Endothelial cell (in vitro differentiated cells): ENCODE results near the gene MPP2. TPM values are rescaled to one million over a fixed set of nuclear protein-coding genes. Genes with fewer than 3 reads are reported as not detected.
A peak's percentile ranks its signal among the peaks of the same experiment; 100 is the strongest.
"Not testable (repeated sequence)": the region's sequence is repeated elsewhere in the genome, so short reads cannot be mapped to it uniquely, and the experiment has no call there.

Source experiments
- DNase-seq: peaks from one replicate; pipeline ENCODE4 v3.0.0; 2021; ENCODE audit warnings: low spot score
- H3K27ac Mint-ChIP-seq: one replicate; pipeline ENCODE4 v1.8.0; 2021; ENCODE audit warnings: mixed read lengths, inconsistent platforms; ENCODE audit not compliant: unreplicated experiment
- H3K27me3 Mint-ChIP-seq: one replicate; pipeline ENCODE4 v1.8.0; 2021; ENCODE audit warnings: mild to moderate bottlenecking, moderate library complexity, mixed read lengths, inconsistent platforms; ENCODE audit not compliant: unreplicated experiment
- H3K36me3 Mint-ChIP-seq: one replicate; pipeline ENCODE4 v1.8.0; 2021; ENCODE audit warnings: mild to moderate bottlenecking, low read depth, mixed read lengths, inconsistent platforms; ENCODE audit not compliant: unreplicated experiment
- H3K4me1 Mint-ChIP-seq: one replicate; pipeline ENCODE4 v1.8.0; 2021; ENCODE audit warnings: mild to moderate bottlenecking, mixed read lengths, inconsistent platforms; ENCODE audit not compliant: unreplicated experiment
- H3K4me3 Mint-ChIP-seq: one replicate; pipeline ENCODE4 v1.8.0; 2021; ENCODE audit warnings: mild to moderate bottlenecking, mixed read lengths, inconsistent platforms; ENCODE audit not compliant: unreplicated experiment
- H3K9me3 Mint-ChIP-seq: one replicate; pipeline ENCODE4 v1.8.0; 2021; ENCODE audit warnings: mixed read lengths, inconsistent platforms; ENCODE audit not compliant: unreplicated experiment
- CTCF ChIP-seq: fragments of 200-600 bp; sonication (generic); IDR thresholded peaks from one replicate; pipeline ENCODE4 v1.5.0; 2021; ENCODE audit warnings: antibody characterized with exemption; ENCODE audit not compliant: unreplicated experiment
- total RNA-seq: library from RNA; stranded (reverse); fragmentation: NEBNext Ultra II Directional; extraction: Animal tissue kit (Norgen Biotek cat#: 25700); gene quantifications from one replicate; pipeline ENCODE4 v1.2.1, GENCODE V29; 2021; ENCODE audit not compliant: unreplicated experiment

MPP2 gene
- total RNA-seq, 1 donor from 2014 or later: 8.4 TPM

- no peak within 1 kb of the TSS for H3K27ac Mint-ChIP-seq
- H3K9me3 Mint-ChIP-seq: no peaks in the 10 kb centered on the region
- no peaks in the 10 kb centered on the region for H3K36me3 Mint-ChIP-seq
- DNase-seq: no peak
- peaks cover 8% of the 10 kb centered on the region for H3K4me1 Mint-ChIP-seq
- TF ChIP-seq CTCF: no peak
- H3K27me3 Mint-ChIP-seq: peaks cover 7% of the 10 kb centered on the region
- no peak within 1 kb of the TSS for H3K4me3 Mint-ChIP-seq
Measured at GRCh38 chr17:43846963-43847371, 60.4 kb downstream of the MPP2 start, which contains the start of gene CD300LG. Gene CD300LG (plus strand): TSS chr17:43847176. CDS start chr17:43847217, 41 bp downstream.

GRCh38 chr17:43846221-43846712, 61.1 kb downstream of the MPP2 start:
- no peaks in the 10 kb centered on the region for H3K36me3 Mint-ChIP-seq
- H3K4me3 Mint-ChIP-seq: no peak overlapping the region
- peaks cover 6% of the 10 kb centered on the region for H3K27me3 Mint-ChIP-seq
- no peaks in the 10 kb centered on the region for H3K9me3 Mint-ChIP-seq
- peaks cover 7% of the 10 kb centered on the region for H3K4me1 Mint-ChIP-seq
- DNase-seq: peak; percentile 96
- TF ChIP-seq CTCF: peak; percentile 95
- no peak overlapping the region for H3K27ac Mint-ChIP-seq

GRCh38 chr17:43845766-43846165, 61.6 kb downstream of the MPP2 start:
- H3K36me3 Mint-ChIP-seq: no peaks in the 10 kb centered on the region
- H3K27ac Mint-ChIP-seq: no peak overlapping the region
- peaks cover 6% of the 10 kb centered on the region for H3K4me1 Mint-ChIP-seq
- H3K9me3 Mint-ChIP-seq: no peaks in the 10 kb centered on the region
- no peak for TF ChIP-seq CTCF
- H3K4me3 Mint-ChIP-seq: no peak overlapping the region
- DNase-seq: no peak
- H3K27me3 Mint-ChIP-seq: peaks cover 6% of the 10 kb centered on the region

GRCh38 chr17:43844241-43844640, 63.1 kb downstream of the MPP2 start:
- Mint-ChIP-seq H3K9me3 (no peaks in the 10 kb centered on the region), H3K27ac (no peak overlapping the region), H3K27me3 (peaks cover 7% of the 10 kb centered on the region), H3K36me3 (no peaks in the 10 kb centered on the region), H3K4me1 (peaks cover 9% of the 10 kb centered on the region), H3K4me3 (no peak overlapping the region)
- no peak for DNase-seq
- no peak for TF ChIP-seq CTCF

GRCh38 chr17:43842975-43843325, 64.4 kb downstream of the MPP2 start:
- peaks cover 7% of the 10 kb centered on the region for H3K27me3 Mint-ChIP-seq
- H3K4me3 Mint-ChIP-seq: no peak overlapping the region
- no peaks in the 10 kb centered on the region for H3K36me3 Mint-ChIP-seq
- H3K9me3 Mint-ChIP-seq: no peaks in the 10 kb centered on the region
- peaks cover 9% of the 10 kb centered on the region for H3K4me1 Mint-ChIP-seq
- no peak for DNase-seq
- no peak overlapping the region for H3K27ac Mint-ChIP-seq
- no peak for TF ChIP-seq CTCF

- H3K27ac Mint-ChIP-seq, H3K4me3 Mint-ChIP-seq, H3K9me3 Mint-ChIP-seq, H3K27me3 Mint-ChIP-seq, H3K36me3 Mint-ChIP-seq, DNase-seq, H3K4me1 Mint-ChIP-seq: not testable (repeated sequence)
Measured at GRCh38 chr17:43842091-43842974, 65.0 kb downstream of the MPP2 start.
